Measurements from ENCODE around the gene VIT. TPM values are rescaled to one million over a fixed set of nuclear protein-coding genes. Genes with fewer than 3 reads are reported as not detected.

Gene VIT
- total and polyA plus RNA-seq, 2 experiments from 2014 or later = 0.22 to 0.31 TPM

GRCh38 chr2:36750101-36750500 lies 53.6 kb downstream of the VIT start:
- in situ Hi-C loops (cut with MboI) = no loop called here

GRCh38 chr2:36753706-36754221 lies 57.3 kb downstream of the VIT start:
- in situ Hi-C loops (cut with MboI) = no loop called here
- H3K79me2 ChIP-seq (ENCODE audit: insufficient read depth) = no peaks in the 10 kb centered on the region
- H2AFZ ChIP-seq = 0 out of 2 replicates have a peak overlapping the region, but pooled peaks have one; percentile 31
- H3K4me1 ChIP-seq (ENCODE audit: insufficient read depth) = peaks cover 9% of the 10 kb centered on the region
- H3K27ac ChIP-seq = no peak overlapping the region
- no peak overlapping the region for H3K9ac ChIP-seq
- no peaks in the 10 kb centered on the region for H3K36me3 ChIP-seq (ENCODE audit: low read depth)
- peak; percentile 36 for DNase-seq
- H3F3A ChIP-seq (ENCODE audit: insufficient read depth) = no peaks in the 10 kb centered on the region
- TF ChIP-seq EZH2phosphoT487 (IDR thresholded peaks at IDR 0.05; ENCODE audit: insufficient read depth, low read depth) (no peak), EZH2 (IDR thresholded peaks at IDR 0.05; ENCODE audit: insufficient read depth, poor library complexity, severe bottlenecking) (no peak)
- 23 to 32% methylated on average over 5 of the region's 5 CpGs for WGBS, 2 experiments (ENCODE audit: low coverage in 1 of 2, low lambda C conversion rate in 2 of 2, missing lambda C conversion rate in 2 of 2)
- H3K9me2 ChIP-seq (ENCODE audit: insufficient read depth) = no peaks in the 10 kb centered on the region
- no peaks in the 10 kb centered on the region for H3K9me3 ChIP-seq (ENCODE audit: low read depth)
- no peak overlapping the region; the same call in 1 of the 2 replicates for H3K4me3 ChIP-seq
- no peaks in the 10 kb centered on the region for H3K27me3 ChIP-seq (replicated peaks; ENCODE audit: insufficient read depth)
- H4K20me1 ChIP-seq (ENCODE audit: insufficient read depth) = no peaks in the 10 kb centered on the region
- H3K4me2 ChIP-seq (ENCODE audit: unreplicated experiment) = peak overlapping the region; percentile 42

More at GRCh38 chr2:36750101-36750500, 53.6 kb downstream of the VIT start:
- Histone ChIP-seq H4K20me1 (ENCODE audit: insufficient read depth) (no peaks in the 10 kb centered on the region), H3K9ac (no peak overlapping the region), H3K27me3 (replicated peaks; ENCODE audit: insufficient read depth) (no peaks in the 10 kb centered on the region), H3K79me2 (ENCODE audit: insufficient read depth) (no peaks in the 10 kb centered on the region), H3K4me1 (ENCODE audit: insufficient read depth) (peaks cover 9% of the 10 kb centered on the region), H3K9me3 (ENCODE audit: low read depth) (no peaks in the 10 kb centered on the region), H3K4me2 (ENCODE audit: unreplicated experiment) (no peak overlapping the region), H3F3A (ENCODE audit: insufficient read depth) (no peaks in the 10 kb centered on the region), H3K27ac (no peak overlapping the region), H2AFZ (no peak overlapping the region), H3K4me3 (no peak overlapping the region), H3K36me3 (ENCODE audit: low read depth) (no peaks in the 10 kb centered on the region), H3K9me2 (ENCODE audit: insufficient read depth) (no peaks in the 10 kb centered on the region)
- 84 to 85% methylated on average over 5 of the region's 5 CpGs for WGBS, 2 experiments (ENCODE audit: low coverage in 1 of 2, low lambda C conversion rate in 2 of 2, missing lambda C conversion rate in 2 of 2)
- TF ChIP-seq EZH2 (IDR thresholded peaks at IDR 0.05; ENCODE audit: insufficient read depth, poor library complexity, severe bottlenecking) (no peak), EZH2phosphoT487 (IDR thresholded peaks at IDR 0.05; ENCODE audit: insufficient read depth, low read depth) (no peak)
- DNase-seq = no peak

GRCh38 chr2:36754578-36754977 lies 58.1 kb downstream of the VIT start:
- no peak overlapping the region for H2AFZ ChIP-seq
- no peaks in the 10 kb centered on the region for H4K20me1 ChIP-seq (ENCODE audit: insufficient read depth)
- no peaks in the 10 kb centered on the region for H3K36me3 ChIP-seq (ENCODE audit: low read depth)
- H3K4me3 ChIP-seq = no peak overlapping the region
- 97% methylated on average over 3 of the region's 3 CpGs for WGBS, 2 experiments (ENCODE audit: low coverage in 1 of 2, low lambda C conversion rate in 2 of 2, missing lambda C conversion rate in 2 of 2)
- TF ChIP-seq EZH2phosphoT487 (IDR thresholded peaks at IDR 0.05; ENCODE audit: insufficient read depth, low read depth) = no peak
- no peak for TF ChIP-seq EZH2 (IDR thresholded peaks at IDR 0.05; ENCODE audit: insufficient read depth, poor library complexity, severe bottlenecking)
- peak overlapping the region; percentile 42 for H3K4me2 ChIP-seq (ENCODE audit: unreplicated experiment)
- no peaks in the 10 kb centered on the region for H3K79me2 ChIP-seq (ENCODE audit: insufficient read depth)
- no peak overlapping the region for H3K9ac ChIP-seq
- no peak overlapping the region for H3K27ac ChIP-seq
- no peaks in the 10 kb centered on the region for H3F3A ChIP-seq (ENCODE audit: insufficient read depth)
- in situ Hi-C loops (cut with MboI) = no loop called here
- H3K9me3 ChIP-seq (ENCODE audit: low read depth) = no peaks in the 10 kb centered on the region
- H3K27me3 ChIP-seq (replicated peaks; ENCODE audit: insufficient read depth) = no peaks in the 10 kb centered on the region
- peaks cover 9% of the 10 kb centered on the region for H3K4me1 ChIP-seq (ENCODE audit: insufficient read depth)
- DNase-seq = no peak
- no peaks in the 10 kb centered on the region for H3K9me2 ChIP-seq (ENCODE audit: insufficient read depth)

GRCh38 chr2:36756438-36756837 lies 59.9 kb downstream of the VIT start:
- no peak for DNase-seq
- Histone ChIP-seq H3K27ac (no peak overlapping the region), H3K4me3 (no peak overlapping the region), H3K9ac (no peak overlapping the region), H3K36me3 (ENCODE audit: low read depth) (no peaks in the 10 kb centered on the region), H3K4me2 (ENCODE audit: unreplicated experiment) (no peak overlapping the region), H3K4me1 (ENCODE audit: insufficient read depth) (peaks cover 9% of the 10 kb centered on the region), H3K79me2 (ENCODE audit: insufficient read depth) (no peaks in the 10 kb centered on the region), H3K9me3 (ENCODE audit: low read depth) (no peaks in the 10 kb centered on the region), H4K20me1 (ENCODE audit: insufficient read depth) (no peaks in the 10 kb centered on the region), H2AFZ (no peak overlapping the region), H3F3A (ENCODE audit: insufficient read depth) (no peaks in the 10 kb centered on the region), H3K9me2 (ENCODE audit: insufficient read depth) (no peaks in the 10 kb centered on the region), H3K27me3 (replicated peaks; ENCODE audit: insufficient read depth) (no peaks in the 10 kb centered on the region)
- in situ Hi-C loops (cut with MboI) = no loop called here
- WGBS, 2 experiments (ENCODE audit: low coverage in 1 of 2, low lambda C conversion rate in 2 of 2, missing lambda C conversion rate in 2 of 2) = 79 to 85% methylated on average over 8 of the region's 8 CpGs
- TF ChIP-seq EZH2 (IDR thresholded peaks at IDR 0.05; ENCODE audit: insufficient read depth, poor library complexity, severe bottlenecking) (no peak), EZH2phosphoT487 (IDR thresholded peaks at IDR 0.05; ENCODE audit: insufficient read depth, low read depth) (no peak)

All from GM23248 (cell line).